ENCODE results near the gene DCC.

DCC gene

DNA sequence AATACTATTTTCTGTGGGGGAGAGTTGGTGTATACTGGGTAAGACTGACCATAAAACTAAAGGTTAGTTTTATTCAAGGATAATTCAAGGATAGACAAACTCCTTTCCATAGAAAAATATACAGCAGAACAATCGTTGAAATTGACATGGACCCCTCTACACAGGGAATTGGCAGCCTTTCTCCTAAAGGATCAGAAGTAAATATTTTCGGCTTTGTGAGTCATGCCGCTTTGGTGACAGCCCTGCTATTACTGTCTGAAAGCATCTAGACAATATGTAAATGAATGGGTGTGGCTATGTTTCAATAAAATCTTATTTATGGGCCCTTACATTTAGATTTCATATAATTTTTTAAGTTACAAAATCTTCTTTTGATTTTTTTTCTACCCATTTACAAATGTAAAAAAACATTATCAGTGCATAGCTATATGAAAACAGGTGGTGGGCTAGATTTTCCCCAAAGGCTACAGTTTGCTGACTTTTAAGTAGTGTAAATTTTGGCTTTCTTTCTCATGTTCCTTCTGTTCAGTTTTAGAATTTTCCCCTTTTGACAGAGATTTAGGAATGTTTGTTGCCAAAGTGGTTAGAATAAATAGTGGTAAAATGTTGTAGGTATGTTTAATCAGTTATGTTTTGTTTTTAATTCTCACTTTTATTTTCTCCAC is 270.6 kb downstream of the DCC start:
- Histone ChIP-seq H3K36me3 (ENCODE audit: control insufficient read depth, insufficient read depth, low read length) (no peaks in the 10 kb centered on the region), H3K27ac (ENCODE audit: low read length) (no peak overlapping the region), H3K27me3 (ENCODE audit: control insufficient read depth, insufficient read depth, low read length) (no peaks in the 10 kb centered on the region), H3K4me1 (ENCODE audit: control insufficient read depth, insufficient read depth, low read length) (no peaks in the 10 kb centered on the region), H3K4me3 (ENCODE audit: low read length) (no peak overlapping the region), H3K9me3 (ENCODE audit: control insufficient read depth, insufficient read depth, low read length) (no peaks in the 10 kb centered on the region)
- no peak for DNase-seq (ENCODE audit: low read depth, low spot score)
- no CpG with 5 or more reads among the region's 3 CpGs for WGBS (ENCODE audit: insufficient coverage, insufficient read length)

DNA sequence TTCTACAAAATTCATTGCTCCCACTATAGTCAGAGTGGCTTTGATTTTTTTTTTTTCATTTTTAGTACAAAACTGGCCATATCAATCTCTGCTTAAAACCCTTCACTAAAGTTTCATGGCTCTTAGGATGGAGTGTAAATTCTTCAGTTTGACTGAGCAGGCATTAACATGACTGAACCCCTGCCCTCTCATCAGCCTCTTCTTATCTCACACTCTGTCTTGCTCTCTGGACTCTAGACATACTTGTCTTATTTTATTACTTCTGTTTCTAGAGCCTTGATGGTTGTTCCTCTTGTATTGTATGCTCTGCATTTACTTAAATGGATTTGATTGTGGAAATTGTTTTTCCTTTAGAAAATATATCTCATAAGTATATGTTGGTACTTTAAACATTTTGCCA is 272.4 kb downstream of the DCC start:
- Histone ChIP-seq H3K36me3 (ENCODE audit: control insufficient read depth, insufficient read depth, low read length) (no peaks in the 10 kb centered on the region), H3K27me3 (ENCODE audit: control insufficient read depth, insufficient read depth, low read length) (no peaks in the 10 kb centered on the region), H3K4me3 (ENCODE audit: low read length) (no peak overlapping the region), H3K4me1 (ENCODE audit: control insufficient read depth, insufficient read depth, low read length) (no peaks in the 10 kb centered on the region), H3K27ac (ENCODE audit: low read length) (no peak overlapping the region), H3K9me3 (ENCODE audit: control insufficient read depth, insufficient read depth, low read length) (no peaks in the 10 kb centered on the region)
- no peak for DNase-seq (ENCODE audit: low read depth, low spot score)

DNA sequence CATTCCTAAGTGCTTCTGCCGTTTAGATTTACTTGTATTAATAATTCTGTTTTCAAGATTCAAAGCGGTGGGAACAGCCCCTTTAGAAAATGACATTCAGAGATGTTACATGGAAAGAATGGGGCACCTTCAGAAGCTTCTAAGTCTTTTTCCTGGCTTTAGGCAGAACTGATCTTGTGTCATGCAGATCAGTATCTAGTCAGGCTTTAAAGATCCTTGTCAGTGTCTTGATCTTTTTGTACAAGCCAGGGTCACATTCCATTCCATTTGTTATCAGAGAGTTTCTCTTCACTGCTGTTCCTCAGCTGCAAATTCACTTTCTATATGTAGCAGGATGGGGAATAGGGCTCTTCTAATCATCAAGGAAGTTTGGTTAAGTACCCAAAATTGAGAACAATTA is 275.3 kb downstream of the DCC start:
- Histone ChIP-seq H3K4me1 (ENCODE audit: control insufficient read depth, insufficient read depth, low read length) (no peaks in the 10 kb centered on the region), H3K27ac (ENCODE audit: low read length) (no peak overlapping the region), H3K36me3 (ENCODE audit: control insufficient read depth, insufficient read depth, low read length) (no peaks in the 10 kb centered on the region), H3K4me3 (ENCODE audit: low read length) (no peak overlapping the region), H3K27me3 (ENCODE audit: control insufficient read depth, insufficient read depth, low read length) (no peaks in the 10 kb centered on the region), H3K9me3 (ENCODE audit: control insufficient read depth, insufficient read depth, low read length) (no peaks in the 10 kb centered on the region)
- no CpG with 5 or more reads among the region's 2 CpGs for WGBS (ENCODE audit: insufficient coverage, insufficient read length)
- DNase-seq (ENCODE audit: low read depth, low spot score): no peak

DNA sequence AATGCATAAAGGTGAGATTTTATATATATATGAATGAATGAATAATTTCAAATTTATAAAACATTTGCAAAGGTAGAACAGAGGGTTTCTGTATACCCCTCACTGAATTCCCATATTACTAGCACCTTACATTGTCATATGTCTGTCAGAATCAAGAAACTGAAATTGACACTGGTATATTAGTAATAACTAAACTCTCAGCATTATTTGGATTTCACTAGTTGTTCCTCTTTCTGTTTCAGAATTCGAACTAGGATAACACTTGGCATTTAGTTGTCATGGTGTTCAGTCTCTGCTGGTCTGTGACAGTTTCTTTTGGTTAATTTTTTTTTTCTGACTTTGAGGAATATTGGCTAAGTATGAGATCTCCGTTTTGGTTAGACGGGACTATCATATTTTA is 275.9 kb downstream of the DCC start:
- Histone ChIP-seq H3K27me3 (ENCODE audit: control insufficient read depth, insufficient read depth, low read length) (no peaks in the 10 kb centered on the region), H3K9me3 (ENCODE audit: control insufficient read depth, insufficient read depth, low read length) (no peaks in the 10 kb centered on the region), H3K4me1 (ENCODE audit: control insufficient read depth, insufficient read depth, low read length) (no peaks in the 10 kb centered on the region), H3K4me3 (ENCODE audit: low read length) (no peak overlapping the region), H3K27ac (ENCODE audit: low read length) (no peak overlapping the region), H3K36me3 (ENCODE audit: control insufficient read depth, insufficient read depth, low read length) (no peaks in the 10 kb centered on the region)
- no CpG with 5 or more reads among the region's 3 CpGs for WGBS (ENCODE audit: insufficient coverage, insufficient read length)
- DNase-seq (ENCODE audit: low read depth, low spot score): no peak

DNA sequence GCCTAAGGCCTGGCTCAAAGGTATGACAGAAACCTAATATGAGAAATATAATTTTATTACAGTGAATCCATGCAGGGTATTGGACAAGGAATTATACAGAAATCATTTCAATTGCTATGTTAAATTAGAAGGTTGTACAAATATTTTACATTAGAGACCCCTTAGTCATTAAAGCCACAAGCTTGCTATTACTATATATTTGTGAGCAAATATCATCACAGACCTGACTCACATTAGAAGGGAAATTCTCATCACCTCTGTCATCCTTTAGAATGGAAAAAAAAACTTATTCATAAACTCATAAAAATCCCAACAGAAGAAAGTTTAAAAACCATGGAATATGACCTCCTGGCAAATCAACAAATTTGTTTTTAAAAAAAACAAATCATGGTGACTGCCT is 277.9 kb downstream of the DCC start:
- no peaks in the 10 kb centered on the region for H3K27me3 ChIP-seq (ENCODE audit: control insufficient read depth, insufficient read depth, low read length)

DNA sequence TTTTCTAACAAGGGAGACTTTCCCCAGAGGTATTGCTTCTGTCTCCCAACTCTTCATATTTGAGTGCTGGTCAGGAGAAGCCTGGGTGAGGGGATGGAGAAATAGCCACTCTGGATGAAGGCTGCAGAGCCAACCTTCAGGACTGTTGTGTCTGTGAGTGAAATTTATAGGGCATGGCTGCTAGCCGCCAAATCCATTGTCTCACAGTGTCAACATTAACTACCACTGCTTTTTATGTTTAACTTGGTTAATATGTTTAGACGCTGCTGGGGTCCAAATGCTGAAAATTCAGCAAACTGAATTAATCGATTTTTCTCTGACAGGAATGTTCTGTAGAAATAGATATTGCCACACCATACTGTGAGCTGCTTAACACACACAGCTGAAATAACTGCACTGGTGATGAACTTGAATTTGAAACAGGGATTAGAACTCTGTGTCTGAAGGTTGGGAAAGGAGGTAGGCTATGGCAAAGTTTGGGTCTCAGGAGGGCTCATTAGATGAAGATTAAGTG is 281.0 kb downstream of the DCC start:
- Histone ChIP-seq H3K36me3 (ENCODE audit: control insufficient read depth, insufficient read depth, low read length) (no peaks in the 10 kb centered on the region), H3K9me3 (ENCODE audit: control insufficient read depth, insufficient read depth, low read length) (no peaks in the 10 kb centered on the region), H3K27me3 (ENCODE audit: control insufficient read depth, insufficient read depth, low read length) (no peaks in the 10 kb centered on the region), H3K4me3 (ENCODE audit: low read length) (no peak overlapping the region), H3K27ac (ENCODE audit: low read length) (no peak overlapping the region), H3K4me1 (ENCODE audit: control insufficient read depth, insufficient read depth, low read length) (no peaks in the 10 kb centered on the region)
- DNase-seq (ENCODE audit: low read depth, low spot score): no peak
- no CpG with 5 or more reads among the region's 3 CpGs for WGBS (ENCODE audit: insufficient coverage, insufficient read length)

More for the DNA sequence above, 277.9 kb downstream of the DCC start:
- no peak overlapping the region for H3K4me3 ChIP-seq (ENCODE audit: low read length)
- H3K36me3 ChIP-seq (ENCODE audit: control insufficient read depth, insufficient read depth, low read length): no peaks in the 10 kb centered on the region
- DNase-seq (ENCODE audit: low read depth, low spot score): no peak
- H3K4me1 ChIP-seq (ENCODE audit: control insufficient read depth, insufficient read depth, low read length): no peaks in the 10 kb centered on the region
- H3K27ac ChIP-seq (ENCODE audit: low read length): no peak overlapping the region
- H3K9me3 ChIP-seq (ENCODE audit: control insufficient read depth, insufficient read depth, low read length): no peaks in the 10 kb centered on the region

DNA sequence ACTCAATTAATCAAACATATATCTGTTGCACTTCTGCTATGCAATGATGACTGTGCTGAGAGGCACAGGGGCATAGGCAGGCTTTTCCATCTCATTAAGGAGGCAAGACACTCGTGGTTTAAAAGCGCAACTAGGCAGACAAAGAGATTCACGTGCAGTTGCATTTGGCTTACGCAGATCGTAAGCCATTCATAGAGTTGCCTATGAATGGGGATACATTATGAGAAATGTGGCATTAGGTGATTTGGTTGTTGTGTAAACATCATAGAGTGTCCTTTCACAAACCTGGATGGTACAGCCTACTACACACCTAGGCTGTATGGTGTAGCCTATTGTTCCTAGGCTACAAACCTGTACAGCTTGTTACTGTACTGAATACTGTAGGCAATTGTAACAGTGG is 284.7 kb downstream of the DCC start:
- H3K27ac ChIP-seq (ENCODE audit: low read length): no peak overlapping the region
- H3K27me3 ChIP-seq (ENCODE audit: control insufficient read depth, insufficient read depth, low read length): no peaks in the 10 kb centered on the region
- no peak overlapping the region for H3K4me3 ChIP-seq (ENCODE audit: low read length)
- H3K4me1 ChIP-seq (ENCODE audit: control insufficient read depth, insufficient read depth, low read length): no peaks in the 10 kb centered on the region
- no peak for DNase-seq (ENCODE audit: low read depth, low spot score)
- WGBS (ENCODE audit: insufficient coverage, insufficient read length): no CpG with 5 or more reads among the region's 5 CpGs
- no peaks in the 10 kb centered on the region for H3K9me3 ChIP-seq (ENCODE audit: control insufficient read depth, insufficient read depth, low read length)
- H3K36me3 ChIP-seq (ENCODE audit: control insufficient read depth, insufficient read depth, low read length): no peaks in the 10 kb centered on the region

DNA sequence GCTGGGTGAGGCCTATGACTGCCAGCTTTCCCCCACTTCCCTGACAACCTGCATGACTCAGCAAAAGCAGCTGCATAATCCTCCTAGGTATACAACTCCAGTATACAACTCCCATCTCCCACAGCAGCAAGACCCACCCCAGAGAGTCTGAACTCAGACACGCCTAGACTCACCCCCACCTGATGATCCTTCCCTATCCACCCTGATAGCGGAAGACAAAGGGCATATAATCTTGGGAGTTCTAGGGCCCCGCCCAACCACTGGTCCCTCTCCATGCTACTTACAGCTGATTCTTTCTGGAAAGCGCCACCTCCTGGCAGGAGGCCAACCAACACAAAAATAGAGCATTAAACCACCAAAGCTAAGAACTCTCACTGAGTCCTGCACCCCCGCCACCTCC is 296.5 kb downstream of the DCC start:
- peak; percentile 11 for DNase-seq (ENCODE audit: low read depth, low spot score)

DNA sequence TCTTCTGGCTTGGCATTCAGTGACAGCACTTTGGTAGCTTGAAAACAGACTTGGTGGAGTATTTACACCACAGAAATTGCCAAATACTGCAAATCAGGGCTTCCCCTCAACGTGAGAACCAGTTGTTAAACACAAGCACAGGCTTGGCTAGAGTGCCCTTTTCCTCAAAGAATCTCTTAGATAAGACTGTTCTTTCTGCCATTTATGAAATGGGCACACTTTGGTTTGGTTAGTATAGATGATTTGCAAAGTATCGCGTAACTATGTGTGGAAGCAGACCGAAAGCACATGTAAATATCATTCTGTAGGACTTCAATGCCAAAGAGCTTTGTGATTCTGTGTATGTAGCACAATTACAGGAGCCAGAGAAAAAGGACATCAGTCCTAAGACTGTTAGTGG is 308.2 kb downstream of the DCC start:
- Histone ChIP-seq H3K4me3 (ENCODE audit: low read length) (no peak overlapping the region), H3K4me1 (ENCODE audit: control insufficient read depth, insufficient read depth, low read length) (no peaks in the 10 kb centered on the region), H3K27ac (ENCODE audit: low read length) (no peak overlapping the region), H3K9me3 (ENCODE audit: control insufficient read depth, insufficient read depth, low read length) (no peaks in the 10 kb centered on the region), H3K27me3 (ENCODE audit: control insufficient read depth, insufficient read depth, low read length) (no peaks in the 10 kb centered on the region), H3K36me3 (ENCODE audit: control insufficient read depth, insufficient read depth, low read length) (no peaks in the 10 kb centered on the region)
- no peak for DNase-seq (ENCODE audit: low read depth, low spot score)
- no CpG with 5 or more reads among the region's 4 CpGs for WGBS (ENCODE audit: insufficient coverage, insufficient read length)

More for the DNA sequence above, 296.5 kb downstream of the DCC start:
- no CpG with 5 or more reads among the region's 5 CpGs for WGBS (ENCODE audit: insufficient coverage, insufficient read length)
- Histone ChIP-seq H3K4me3 (ENCODE audit: low read length) (no peak overlapping the region), H3K9me3 (ENCODE audit: control insufficient read depth, insufficient read depth, low read length) (no peaks in the 10 kb centered on the region), H3K27me3 (ENCODE audit: control insufficient read depth, insufficient read depth, low read length) (no peaks in the 10 kb centered on the region), H3K36me3 (ENCODE audit: control insufficient read depth, insufficient read depth, low read length) (no peaks in the 10 kb centered on the region), H3K4me1 (ENCODE audit: control insufficient read depth, insufficient read depth, low read length) (no peaks in the 10 kb centered on the region), H3K27ac (ENCODE audit: low read length) (no peak overlapping the region)

DNA sequence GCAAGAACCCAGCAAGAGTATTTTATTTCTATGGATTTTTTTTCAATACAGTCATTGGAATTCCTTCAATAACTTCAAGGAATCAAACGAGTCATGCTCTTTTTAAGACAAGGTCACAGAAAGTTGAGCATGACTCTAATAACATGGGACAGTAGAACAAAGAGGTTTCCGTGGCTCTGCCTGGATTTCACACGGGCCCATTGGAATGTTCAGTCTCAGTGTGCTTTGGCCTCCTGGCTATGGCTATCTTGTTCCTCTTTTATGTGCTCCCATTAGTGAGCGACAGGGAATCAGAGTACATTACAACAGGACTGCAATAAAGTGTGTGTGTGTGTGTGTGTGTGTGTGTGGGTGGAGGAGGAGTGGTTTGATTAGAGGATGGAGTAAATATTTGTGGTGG is 312.4 kb downstream of the DCC start:
- H3K27ac ChIP-seq (ENCODE audit: low read length): no peak overlapping the region
- H3K27me3 ChIP-seq (ENCODE audit: control insufficient read depth, insufficient read depth, low read length): no peaks in the 10 kb centered on the region
- no CpG with 5 or more reads among the region's 4 CpGs for WGBS (ENCODE audit: insufficient coverage, insufficient read length)
- no peaks in the 10 kb centered on the region for H3K9me3 ChIP-seq (ENCODE audit: control insufficient read depth, insufficient read depth, low read length)
- no peak overlapping the region for H3K4me3 ChIP-seq (ENCODE audit: low read length)
- DNase-seq (ENCODE audit: low read depth, low spot score): no peak
- no peaks in the 10 kb centered on the region for H3K4me1 ChIP-seq (ENCODE audit: control insufficient read depth, insufficient read depth, low read length)
- H3K36me3 ChIP-seq (ENCODE audit: control insufficient read depth, insufficient read depth, low read length): no peaks in the 10 kb centered on the region

DNA sequence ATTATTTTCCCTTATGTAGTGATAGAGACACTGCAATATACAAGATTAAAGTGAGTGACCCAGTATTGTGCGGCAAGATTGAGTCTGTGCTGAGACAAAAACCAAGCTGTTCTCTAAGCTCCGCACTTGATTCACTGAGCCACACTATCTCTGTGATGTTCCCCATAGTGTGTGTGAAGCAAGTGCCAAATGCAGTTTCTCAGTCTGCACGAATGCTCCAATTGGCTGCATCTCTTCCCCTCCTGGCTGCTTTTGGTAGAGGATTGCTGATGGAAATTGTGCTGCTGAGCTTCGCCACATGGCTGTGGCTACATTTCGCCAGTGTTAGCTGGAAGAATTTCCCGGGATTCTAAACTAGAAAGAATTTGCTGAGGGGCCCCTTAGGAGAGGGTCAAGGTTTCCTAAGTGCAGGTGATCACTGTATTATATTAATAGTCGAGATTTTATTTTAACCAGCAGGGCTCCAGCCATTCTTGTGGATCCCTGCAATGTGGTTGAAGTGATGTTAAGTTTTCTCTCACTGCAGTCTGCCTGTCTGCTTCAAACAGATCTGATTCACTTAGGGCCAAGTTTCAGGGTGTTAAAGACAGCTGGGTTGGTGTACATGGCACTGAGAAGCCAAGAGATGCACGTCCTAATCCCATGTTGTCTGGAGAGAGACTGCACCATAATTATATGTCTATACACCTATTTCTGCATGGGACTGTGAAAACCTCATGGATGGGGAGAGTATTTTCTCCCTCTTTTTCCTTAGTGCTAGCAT is 317.2 kb downstream of the DCC start:
- no CpG with 5 or more reads among the region's 8 CpGs for WGBS (ENCODE audit: insufficient coverage, insufficient read length)
- H3K4me3 ChIP-seq (ENCODE audit: low read length): no peak overlapping the region
- DNase-seq (ENCODE audit: low read depth, low spot score): no peak
- no peaks in the 10 kb centered on the region for H3K27me3 ChIP-seq (ENCODE audit: control insufficient read depth, insufficient read depth, low read length)
- H3K27ac ChIP-seq (ENCODE audit: low read length): no peak overlapping the region
- no peaks in the 10 kb centered on the region for H3K9me3 ChIP-seq (ENCODE audit: control insufficient read depth, insufficient read depth, low read length)
- no peaks in the 10 kb centered on the region for H3K36me3 ChIP-seq (ENCODE audit: control insufficient read depth, insufficient read depth, low read length)
- H3K4me1 ChIP-seq (ENCODE audit: control insufficient read depth, insufficient read depth, low read length): no peaks in the 10 kb centered on the region
